GM10248 (cell line): ENCODE measurements around the gene ADAMTS13.

Experiments used
- CTCF ChIA-PET: fragments of 300-600 bp; sonication (Branson Sonifier 250); formaldehyde crosslinking; extraction: SDS; loops from one replicate; lab custom pipeline; 2021; ENCODE audit warnings: antibody characterized with exemption; lab: Yijun Ruan, JAX
- POLR2A ChIA-PET: fragments of 350-650 bp; sonication (Branson Sonifier 250); formaldehyde crosslinking; extraction: SDS; loops from one replicate; lab custom pipeline; 2020; ENCODE audit warnings: antibody characterized with exemption; lab: Yijun Ruan, JAX
- DNase-seq: peaks from one replicate; pipeline ENCODE4 v3.0.0; 2012; ENCODE audit errors: extremely low spot score
- TF ChIP-seq, protein P1 (sequence below): IDR thresholded peaks from 2 replicates; pipeline ENCODE4 v1.5.1; 2012; ENCODE audit warnings: mild to moderate bottlenecking, low read depth; ENCODE audit errors: extremely low read depth, missing control alignments, control extremely low read depth

ADAMTS13 gene

GRCh38 chr9:133487331-133487725, 65.2 kb downstream of the ADAMTS13 start:
- DNase-seq, result no peak
- ChIA-PET POLR2A (no interaction called here), CTCF (interaction anchor here (1.1 to 3.1 kb wide), 12 partner anchors 8 to 306 kb away, joined by 3 to 30 read pairs (median 5); no protein-coding TSS in a partner anchor)
- TF ChIP-seq, protein P1, sequence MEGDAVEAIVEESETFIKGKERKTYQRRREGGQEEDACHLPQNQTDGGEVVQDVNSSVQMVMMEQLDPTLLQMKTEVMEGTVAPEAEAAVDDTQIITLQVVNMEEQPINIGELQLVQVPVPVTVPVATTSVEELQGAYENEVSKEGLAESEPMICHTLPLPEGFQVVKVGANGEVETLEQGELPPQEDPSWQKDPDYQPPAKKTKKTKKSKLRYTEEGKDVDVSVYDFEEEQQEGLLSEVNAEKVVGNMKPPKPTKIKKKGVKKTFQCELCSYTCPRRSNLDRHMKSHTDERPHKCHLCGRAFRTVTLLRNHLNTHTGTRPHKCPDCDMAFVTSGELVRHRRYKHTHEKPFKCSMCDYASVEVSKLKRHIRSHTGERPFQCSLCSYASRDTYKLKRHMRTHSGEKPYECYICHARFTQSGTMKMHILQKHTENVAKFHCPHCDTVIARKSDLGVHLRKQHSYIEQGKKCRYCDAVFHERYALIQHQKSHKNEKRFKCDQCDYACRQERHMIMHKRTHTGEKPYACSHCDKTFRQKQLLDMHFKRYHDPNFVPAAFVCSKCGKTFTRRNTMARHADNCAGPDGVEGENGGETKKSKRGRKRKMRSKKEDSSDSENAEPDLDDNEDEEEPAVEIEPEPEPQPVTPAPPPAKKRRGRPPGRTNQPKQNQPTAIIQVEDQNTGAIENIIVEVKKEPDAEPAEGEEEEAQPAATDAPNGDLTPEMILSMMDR, result no peak

DNA sequence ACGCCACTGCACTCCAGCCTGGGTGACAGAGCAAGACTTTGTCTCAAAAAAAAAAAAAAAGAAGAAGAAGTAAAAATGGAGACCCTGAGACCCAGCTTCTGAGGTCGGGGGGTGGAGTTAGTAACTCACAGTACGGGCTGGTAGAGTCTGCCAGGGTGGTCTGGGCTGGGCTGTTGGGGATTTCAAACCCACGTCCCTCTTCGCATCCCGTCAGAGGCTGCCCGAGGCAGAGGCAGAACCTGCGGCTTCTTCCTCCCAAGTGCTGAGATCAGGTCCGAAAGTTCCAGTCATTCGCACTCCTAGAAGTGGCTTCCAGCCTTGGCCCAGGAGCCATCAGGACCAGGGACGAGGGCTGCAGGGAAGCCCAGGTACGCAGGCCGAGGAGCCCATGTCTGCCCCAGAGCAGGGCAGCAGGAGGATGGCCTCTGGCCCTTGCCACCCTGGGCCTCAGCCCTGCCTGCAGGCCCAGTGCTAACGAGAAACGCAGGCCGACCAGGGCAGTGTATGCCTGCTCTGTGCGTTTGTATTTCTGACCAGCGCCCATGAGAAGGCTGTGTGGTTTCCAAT, 66.6 kb downstream of the ADAMTS13 start:
- ChIA-PET CTCF (interaction anchor here (1.0 to 3.1 kb wide), 3 partner anchors 8 to 302 kb away, joined by 3 to 30 read pairs (median 6); no protein-coding TSS in a partner anchor), POLR2A (interaction anchor here (0.5 kb wide), 1 partner anchor 467 kb away, joined by 3 read pairs; no protein-coding TSS in a partner anchor)
- no peak for DNase-seq
- TF ChIP-seq, protein P1, result no peak

DNA sequence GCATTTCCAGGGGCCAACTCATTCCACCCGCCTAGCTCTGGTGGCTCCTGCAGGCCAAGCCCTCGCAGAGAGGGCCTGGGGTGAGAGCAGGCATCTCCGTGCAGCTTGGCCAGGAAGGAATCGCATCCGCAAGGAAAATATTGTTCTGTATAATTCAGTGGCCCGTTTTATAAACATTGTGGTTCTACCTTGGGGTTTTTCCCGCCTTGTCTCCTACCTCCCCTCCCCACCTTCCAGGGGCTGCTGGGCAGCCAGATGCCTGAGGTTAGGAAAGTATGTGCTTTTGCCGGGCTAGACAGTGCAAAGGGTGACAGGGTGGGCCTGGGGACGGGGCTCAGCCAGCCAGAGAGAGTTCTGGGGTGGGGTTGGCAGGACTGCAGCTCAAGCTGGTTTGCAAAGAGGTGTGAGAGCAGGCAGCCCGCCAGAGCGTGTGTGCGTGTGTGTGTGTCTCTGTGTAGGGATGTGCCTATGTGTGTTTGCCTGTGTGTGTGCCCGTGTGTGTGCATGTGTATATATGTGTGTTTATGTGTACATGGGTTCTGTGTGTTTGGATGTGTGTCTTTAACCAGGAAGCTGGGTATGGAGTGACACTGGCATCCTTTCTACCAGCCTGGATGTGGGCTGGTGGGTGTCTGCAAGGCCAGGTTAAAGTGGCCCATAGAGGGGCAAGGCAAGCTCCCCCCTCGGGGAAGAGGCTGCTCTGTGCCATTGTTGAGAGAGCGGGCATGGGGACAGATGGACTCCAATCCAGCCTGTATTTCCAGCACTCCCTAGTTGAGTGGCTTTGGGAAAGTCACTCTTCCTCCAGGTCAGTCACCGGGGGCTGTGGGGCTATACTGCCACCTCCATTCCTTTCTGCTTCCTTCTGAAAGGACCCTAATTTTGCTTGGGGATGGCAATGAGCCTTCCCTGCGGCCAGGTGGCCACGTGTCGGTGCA, 67.4 kb downstream of the ADAMTS13 start:
- TF ChIP-seq, protein P1, result no peak
- ChIA-PET POLR2A (interaction anchor here (0.5 to 0.6 kb wide), 2 partner anchors 268 to 466 kb away, joined by 3 read pairs; no protein-coding TSS in a partner anchor), CTCF (interaction anchor here (1.4 kb wide), 2 partner anchors 10 to 303 kb away, joined by 4 to 5 read pairs; partner anchors contain the start of gene SLC2A6)
- no peak for DNase-seq

DNA sequence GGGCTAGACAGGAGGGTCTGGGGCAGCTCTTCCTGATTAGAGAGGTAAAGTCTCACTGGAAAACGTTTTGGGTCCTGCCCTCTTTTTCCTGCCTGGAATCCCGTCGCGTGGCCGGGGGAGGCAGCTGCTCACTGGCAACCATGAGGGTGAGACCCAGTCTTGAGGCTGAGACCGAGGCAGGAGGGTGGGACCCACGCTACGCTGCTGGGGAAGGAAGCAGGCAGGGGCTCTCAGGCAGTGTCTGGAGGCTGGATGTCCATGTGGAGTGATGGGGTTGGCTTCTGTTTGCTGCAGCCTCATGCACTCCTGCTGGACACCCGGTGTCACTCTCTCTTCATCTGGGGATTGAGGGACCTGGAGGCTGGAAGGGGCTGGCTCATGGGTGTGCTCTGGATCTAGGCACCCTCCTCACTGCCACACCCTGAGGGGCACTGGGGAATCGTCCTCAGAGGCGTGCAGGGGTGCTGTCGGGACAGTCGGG, 68.1 kb downstream of the ADAMTS13 start:
- CTCF ChIA-PET, result interaction anchor here (0.7 to 1.4 kb wide), 4 partner anchors 11 to 304 kb away, joined by 3 to 5 read pairs (median 4); partner anchors contain the start of gene SLC2A6

GRCh38 chr9:133490865-133491655, 68.9 kb downstream of the ADAMTS13 start:
- TF ChIP-seq, protein P1, result no peak
- no peak for DNase-seq
- ChIA-PET CTCF (interaction anchor here (0.7 to 1.4 kb wide), 3 partner anchors 95 to 305 kb away, joined by 3 to 5 read pairs (median 3); no protein-coding TSS in a partner anchor), POLR2A (no interaction called here)

More for the DNA sequence above, 68.1 kb downstream of the ADAMTS13 start:
- no peak for DNase-seq
- TF ChIP-seq, protein P1, result no peak
- POLR2A ChIA-PET, result interaction anchor here (0.6 kb wide), 1 partner anchor 267 kb away, joined by 3 read pairs; no protein-coding TSS in a partner anchor
